IMR-90 (cell line): ENCODE results near the gene CDC42BPA. TPM values are rescaled to one million over a fixed set of nuclear protein-coding genes. Genes with fewer than 3 reads are reported as not detected.

Experiments
- ATAC-seq: fragments of 200-7000 bp; cut with Tn5 transposase; 2 replicates; pipeline ENCODE4 v1.9.1; 2020; ENCODE audit warnings: low read depth, mild to moderate bottlenecking, moderate library complexity
- BruUV-seq: library from RNA; stranded (reverse); fragments of 400-500 nt; replicated peaks from 2 replicates; lab custom pipeline; 2021; lab: Mats Ljungman, UMichigan
- CTCF ChIA-PET: fragments of 300-600 bp; formaldehyde crosslinking; extraction: SDS; loops from one replicate; lab custom pipeline; 2021; ENCODE audit warnings: antibody characterized with exemption; lab: Yijun Ruan, JAX
- POLR2A ChIA-PET: fragments of 300-600 bp; sonication (Branson Sonifier 250); formaldehyde crosslinking; loops from one replicate; lab custom pipeline; 2022; ENCODE audit warnings: antibody characterized with exemption; ENCODE audit not compliant: unreplicated experiment; lab: Charles Lee
- DNase-seq: peaks from one replicate; pipeline ENCODE4 v3.0.0; 2013
- H2AFZ ChIP-seq: replicated peaks from 2 replicates; pipeline ENCODE3; 2013; ENCODE audit warnings: low read length, mild to moderate bottlenecking; ENCODE audit not compliant: poor library complexity
- H2AK5ac ChIP-seq: 2 replicates; pipeline ENCODE4 v1.6.1; 2013; ENCODE audit warnings: low read depth, low read length, inconsistent platforms
- H2AK9ac ChIP-seq: replicated peaks from 2 replicates; pipeline ENCODE3; 2013; ENCODE audit warnings: mild to moderate bottlenecking, low read depth, low read length, moderate library complexity; ENCODE audit not compliant: poor library complexity
- H2BK120ac ChIP-seq: 2 replicates; pipeline ENCODE4 v1.6.1; 2013; ENCODE audit warnings: low read depth, low read length, inconsistent platforms
- H2BK15ac ChIP-seq: 3 replicates; pipeline ENCODE4 v1.6.1; 2013; ENCODE audit warnings: low read depth, low read length, inconsistent platforms
- H2BK20ac ChIP-seq: 2 replicates; pipeline ENCODE4 v1.6.1; 2013; ENCODE audit warnings: low read depth, mild to moderate bottlenecking, inconsistent platforms, low read length, moderate library complexity
- H2BK5ac ChIP-seq: 2 replicates; pipeline ENCODE4 v1.6.1; 2013; ENCODE audit warnings: mild to moderate bottlenecking, low read depth, low read length, inconsistent platforms; ENCODE audit not compliant: poor library complexity, severe bottlenecking
- H3K14ac ChIP-seq: replicated peaks from 2 replicates; pipeline ENCODE4 v1.6.1; 2013; ENCODE audit warnings: low read depth, low read length, inconsistent platforms
- H3K18ac ChIP-seq: 2 replicates; pipeline ENCODE4 v1.6.1; 2013; ENCODE audit warnings: low read depth, low read length, control low read depth
- H3K23ac ChIP-seq: 2 replicates; pipeline ENCODE4 v1.6.1; 2013; ENCODE audit warnings: low read depth, low read length, inconsistent platforms
- H3K27ac ChIP-seq: 2 replicates; pipeline ENCODE4 v1.5.1; 2013; ENCODE audit warnings: mild to moderate bottlenecking, control low read depth, low read length; ENCODE audit not compliant: insufficient read depth
- H3K27me3 ChIP-seq: 2 replicates; pipeline ENCODE4 v1.6.1; 2013; ENCODE audit warnings: low read length; ENCODE audit not compliant: control insufficient read depth, insufficient read depth
- H3K36me3 ChIP-seq: 2 replicates; pipeline ENCODE4 v1.6.1; 2013; ENCODE audit warnings: low read length, mixed read lengths; ENCODE audit not compliant: control insufficient read depth, insufficient read depth
- H3K4ac ChIP-seq: 2 replicates; pipeline ENCODE4 v1.6.1; 2013; ENCODE audit warnings: low read depth, low read length, inconsistent platforms
- H3K4me1 ChIP-seq: 2 replicates; pipeline ENCODE4 v1.6.1; 2013; ENCODE audit warnings: low read length, mixed read lengths; ENCODE audit not compliant: control insufficient read depth, insufficient read depth
- H3K4me2 ChIP-seq: 2 replicates; pipeline ENCODE4 v1.6.1; 2013; ENCODE audit warnings: low read depth, mild to moderate bottlenecking, control low read depth, low read length, moderate library complexity
- H3K4me3 ChIP-seq: 2 replicates; pipeline ENCODE4 v1.5.1; 2013; ENCODE audit warnings: low read depth, mild to moderate bottlenecking, control low read depth, low read length, moderate library complexity; ENCODE audit not compliant: insufficient read depth
- H3K56ac ChIP-seq: 2 replicates; pipeline ENCODE4 v1.6.1; 2013; ENCODE audit warnings: low read length, inconsistent platforms; ENCODE audit not compliant: insufficient read depth; ENCODE audit errors: extremely low read depth
- H3K79me1 ChIP-seq, 2 experiments: 2 replicates each; pipeline ENCODE4 v1.6.1; 2013; ENCODE audit warnings: low read length in 2 of 2, inconsistent platforms in 1 of 2, low read depth in 1 of 2
- H3K9ac ChIP-seq: 2 replicates; pipeline ENCODE4 v1.6.1; 2013; ENCODE audit warnings: low read depth, low read length, control low read depth
- H3K9me1 ChIP-seq: 2 replicates; pipeline ENCODE4 v1.6.1; 2013; ENCODE audit warnings: low read length, inconsistent platforms; ENCODE audit not compliant: insufficient read depth
- H3K9me3 ChIP-seq: 2 replicates; pipeline ENCODE4 v1.6.1; 2013; ENCODE audit warnings: low read length; ENCODE audit not compliant: control insufficient read depth, insufficient read depth
- H4K20me1 ChIP-seq: 2 replicates; pipeline ENCODE4 v1.6.1; 2013; ENCODE audit warnings: low read length, inconsistent platforms; ENCODE audit not compliant: insufficient read depth
- H4K5ac ChIP-seq: 2 replicates; pipeline ENCODE4 v1.6.1; 2013; ENCODE audit warnings: mild to moderate bottlenecking, low read depth, low read length, control low read depth
- H4K8ac ChIP-seq, 2 experiments: 2 replicates each; pipeline ENCODE4 v1.6.1; 2013; ENCODE audit warnings: low read depth in 2 of 2, low read length in 2 of 2, control low read depth in 1 of 2, inconsistent platforms in 1 of 2
- H4K91ac ChIP-seq: 2 replicates; pipeline ENCODE4 v1.6.1; 2013; ENCODE audit warnings: low read depth, low read length, inconsistent platforms; ENCODE audit not compliant: insufficient read depth
- CEBPB ChIP-seq: IDR thresholded peaks from 2 replicates; pipeline ENCODE4 v1.6.1; 2012; ENCODE audit warnings: low read depth, low read length, improper control_type of control experiment
- CHD1 ChIP-seq: IDR thresholded peaks from 2 replicates; pipeline ENCODE4 v1.6.1; 2012; ENCODE audit warnings: low read depth, low read length, improper control_type of control experiment
- FOS ChIP-seq: fragments of 150-350 bp; IDR thresholded peaks from 2 replicates; pipeline ENCODE4 v1.6.1; 2016; ENCODE audit warnings: low read depth, low read length
- MAZ ChIP-seq: IDR thresholded peaks from 2 replicates; pipeline ENCODE4 v1.6.1; 2012; ENCODE audit warnings: low read depth, mild to moderate bottlenecking, low read length, improper control_type of control experiment, moderate library complexity, borderline replicate concordance
- WGBS, 2 experiments: methylation state at CpG; one replicate each; pipeline versions ENCODE4 v1.1.5 to v1.1.7; 2013; ENCODE audit warnings: missing lambda C conversion rate in 2 of 2; ENCODE audit not compliant: insufficient read length in 1 of 2; ENCODE audit errors: extremely low coverage in 2 of 2; 5-methylcytosine and 5-hydroxymethylcytosine counted together
- dilution Hi-C: fragments of 300-500 bp; cut with HindIII; formaldehyde crosslinking; loops from one replicate; pipeline ENCODE4 v1.14.3; 2018; ENCODE audit warnings: low sequenced_read_pairs; ENCODE audit not compliant: unreplicated experiment
- in situ Hi-C: fragments of 300-500 bp; cut with MboI; formaldehyde crosslinking; loops from 3 replicates; pipeline ENCODE4 v1.14.3; 2019; ENCODE audit warnings: low sequenced_read_pairs, inconsistent platforms, mixed read lengths
- intact Hi-C: fragments of 100-400 bp; cut with micrococcal nuclease; formaldehyde crosslinking; loops from 2 replicates; pipeline ENCODE4 v1.10.0; 2022
- polyA plus RNA-seq, 3 experiments: library from polyadenylated mRNA; depleted of rRNA; stranded (reverse); fragments of >200 nt; gene quantifications; 2 replicates each; pipeline ENCODE4 v1.2.3, GENCODE V29; 2012; ENCODE audit warnings: low replicate concordance in 1 of 3
- total RNA-seq: library from RNA; depleted of rRNA; stranded (reverse); fragments of >200 nt; gene quantifications from 2 replicates; pipeline ENCODE4 v1.2.3, GENCODE V29; 2012

CDC42BPA gene
- total and polyA plus RNA-seq, 2 of the 4 experiments (the other 2 are of a cell fraction) = 9.4 to 27.8 TPM

DNA sequence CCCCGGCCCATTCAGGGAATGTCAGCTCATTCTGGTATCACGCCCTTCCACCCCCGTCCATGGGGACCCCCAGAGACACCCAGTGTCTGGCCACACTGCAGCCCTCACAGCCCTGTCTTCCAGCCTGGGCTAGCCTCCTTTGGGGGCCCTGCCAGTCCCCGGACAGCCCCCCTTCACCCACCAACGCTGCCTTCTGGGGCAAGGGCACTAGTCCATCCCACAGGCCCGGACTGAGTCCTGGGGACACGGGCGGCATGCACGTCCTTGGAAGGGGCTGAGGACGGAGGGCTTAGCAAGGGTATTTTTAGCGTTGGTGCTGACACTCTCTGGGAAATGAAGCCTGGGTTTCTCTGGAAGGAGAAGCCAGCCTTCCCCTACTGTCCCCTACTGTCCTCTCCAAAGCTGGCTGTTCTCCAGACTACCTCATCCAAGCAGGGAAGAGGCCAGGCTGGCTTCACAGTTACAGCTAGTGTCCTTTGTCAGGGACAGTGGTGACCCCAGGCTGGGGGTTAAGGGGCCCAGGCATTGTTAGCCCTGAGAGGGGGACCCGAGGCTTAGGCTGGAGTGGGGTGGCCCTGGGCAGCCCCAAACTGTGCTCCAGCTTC, 338.7 kb downstream of the CDC42BPA start:
- ATAC-seq = no peak
- WGBS, 2 experiments = 90% methylated on average over 2 of the region's 12 CpGs; no CpG with 5 or more reads in 1 of the 2 experiments
- POLR2A ChIA-PET = no interaction called here

More for the DNA sequence above, 338.7 kb downstream of the CDC42BPA start:
- Histone ChIP-seq H3K23ac (no peak overlapping the region), H3K18ac (no peak overlapping the region), H3K56ac (no peak overlapping the region), H2BK15ac (no peak overlapping the region), H3K4me1 (peaks cover 6% of the 10 kb centered on the region; the same call in 1 of the 2 replicates), H2AK9ac (no peak overlapping the region), H2BK120ac (no peak overlapping the region), H3K4me3 (no peak overlapping the region), H3K27ac (no peak overlapping the region), H3K36me3 (no peaks in the 10 kb centered on the region; the same call in 1 of the 2 replicates), H2AFZ (no peak overlapping the region), H3K14ac (no peak overlapping the region), H4K20me1 (no peaks in the 10 kb centered on the region), H2BK5ac (no peak overlapping the region), H4K5ac (no peak overlapping the region), H3K4ac (no peak overlapping the region), H2BK20ac (no peak overlapping the region), H2AK5ac (no peak overlapping the region), H3K9me1 (no peaks in the 10 kb centered on the region), H4K8ac (no peak overlapping the region), H3K79me1 (no peaks in the 10 kb centered on the region), H3K27me3 (no peaks in the 10 kb centered on the region), H4K91ac (no peak overlapping the region), H3K4me2 (no peak overlapping the region), H3K9ac (no peak overlapping the region), H3K9me3 (no peaks in the 10 kb centered on the region)
- no peak for DNase-seq
- intact Hi-C loops (loop anchor here (10.0 kb wide), 1 partner anchor 435 kb away; the partner anchor contains the start of gene STUM), in situ Hi-C loops (no loop called here), dilution Hi-C loops (no loop called here)
- TF ChIP-seq FOS = no peak
- no peak for TF ChIP-seq CEBPB
- no peak for TF ChIP-seq CHD1
- TF ChIP-seq MAZ = no peak
- CTCF ChIA-PET = no interaction called here
- BruUV-seq = no TSS peak
